ENCODE measurements around the gene A1CF. TPM values are rescaled to one million over a fixed set of nuclear protein-coding genes. Genes with fewer than 3 reads are reported as not detected.
"Not testable (repeated sequence)": the region's sequence is repeated elsewhere in the genome, so short reads cannot be mapped to it uniquely, and the experiment has no call there.

The A1CF gene
- total and polyA plus RNA-seq, 7 donors, result 0.04 to 0.26 TPM; not detected in 5

DNA sequence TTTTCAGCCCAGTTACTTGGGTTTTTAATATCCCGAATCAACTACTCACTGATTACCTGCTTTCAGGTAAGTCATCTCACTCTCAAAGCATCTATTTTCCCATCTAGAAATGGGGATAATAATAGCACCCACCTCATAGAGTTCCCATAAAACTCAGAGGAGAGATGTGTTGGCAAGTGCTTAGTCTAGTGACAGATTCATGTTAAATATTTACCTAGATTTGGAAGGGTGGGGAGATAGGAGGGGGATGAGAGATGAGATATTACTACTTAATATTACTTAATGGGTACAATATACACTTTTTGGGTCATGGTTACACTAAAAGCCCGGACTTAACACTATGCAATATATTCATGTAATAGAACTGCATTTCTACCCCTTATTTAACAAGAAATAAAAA, 7.0 kb upstream of the A1CF start:
- no peak overlapping the region for H3K4me3 ChIP-seq
- H3K9me3 ChIP-seq, result no peaks in the 10 kb centered on the region
- no peaks in the 10 kb centered on the region for H3K4me1 ChIP-seq
- TF ChIP-seq, protein P1, sequence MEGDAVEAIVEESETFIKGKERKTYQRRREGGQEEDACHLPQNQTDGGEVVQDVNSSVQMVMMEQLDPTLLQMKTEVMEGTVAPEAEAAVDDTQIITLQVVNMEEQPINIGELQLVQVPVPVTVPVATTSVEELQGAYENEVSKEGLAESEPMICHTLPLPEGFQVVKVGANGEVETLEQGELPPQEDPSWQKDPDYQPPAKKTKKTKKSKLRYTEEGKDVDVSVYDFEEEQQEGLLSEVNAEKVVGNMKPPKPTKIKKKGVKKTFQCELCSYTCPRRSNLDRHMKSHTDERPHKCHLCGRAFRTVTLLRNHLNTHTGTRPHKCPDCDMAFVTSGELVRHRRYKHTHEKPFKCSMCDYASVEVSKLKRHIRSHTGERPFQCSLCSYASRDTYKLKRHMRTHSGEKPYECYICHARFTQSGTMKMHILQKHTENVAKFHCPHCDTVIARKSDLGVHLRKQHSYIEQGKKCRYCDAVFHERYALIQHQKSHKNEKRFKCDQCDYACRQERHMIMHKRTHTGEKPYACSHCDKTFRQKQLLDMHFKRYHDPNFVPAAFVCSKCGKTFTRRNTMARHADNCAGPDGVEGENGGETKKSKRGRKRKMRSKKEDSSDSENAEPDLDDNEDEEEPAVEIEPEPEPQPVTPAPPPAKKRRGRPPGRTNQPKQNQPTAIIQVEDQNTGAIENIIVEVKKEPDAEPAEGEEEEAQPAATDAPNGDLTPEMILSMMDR (IDR thresholded peaks at IDR 0.05), result no peak
- 79 to 81% (median 81%) methylated on average over 2 of the region's 2 CpGs for WGBS, 3 donors
- intact Hi-C loops (cut with DNase I), result no loop called here
- ATAC-seq (no peak), DNase-seq (no peak)
- no peaks in the 10 kb centered on the region for H3K27me3 ChIP-seq (ENCODE audit: insufficient read depth in 3 of 3, low read length in 2 of 3)
- H3K27ac ChIP-seq, result no peak overlapping the region
- no peaks in the 10 kb centered on the region for H3K36me3 ChIP-seq (ENCODE audit: insufficient read depth in 1 of 2, low read depth in 1 of 2)

GRCh38 chr10:50884302-50884701, 1.1 kb downstream of the A1CF start:
- H3K9me3 ChIP-seq, result no peaks in the 10 kb centered on the region
- intact Hi-C loops (cut with DNase I), result no loop called here
- H3K27me3 ChIP-seq (ENCODE audit: insufficient read depth in 3 of 3, low read length in 2 of 3), result no peaks in the 10 kb centered on the region
- H3K4me3 ChIP-seq, result no peak overlapping the region
- ATAC-seq (no peak), DNase-seq (no peak)
- WGBS, 3 donors, result 60 to 67% (median 67%) methylated on average over 3 of the region's 3 CpGs
- TF ChIP-seq, protein P1 (IDR thresholded peaks at IDR 0.05), result no peak
- no peaks in the 10 kb centered on the region for H3K36me3 ChIP-seq (ENCODE audit: insufficient read depth in 1 of 2, low read depth in 1 of 2)
- no peaks in the 10 kb centered on the region for H3K4me1 ChIP-seq
- no peak overlapping the region for H3K27ac ChIP-seq

DNA sequence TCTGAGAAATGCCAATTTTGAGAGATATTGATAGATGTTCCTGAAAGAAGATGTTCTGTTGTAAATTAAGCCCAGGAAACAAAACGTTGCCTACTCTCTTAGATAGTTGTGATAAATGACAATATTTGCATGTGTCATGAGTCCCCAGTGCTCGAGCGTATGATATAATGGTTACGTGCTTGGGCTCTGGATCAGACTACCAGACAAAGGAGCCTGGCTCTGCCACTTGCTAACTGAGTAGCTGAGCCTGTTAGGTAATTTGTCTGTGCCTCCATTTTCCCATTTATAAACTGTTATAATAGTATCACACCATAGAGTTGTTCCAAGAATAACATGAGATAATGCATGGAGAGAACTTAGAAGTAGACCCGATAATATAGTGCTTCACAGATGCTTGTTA, 1.8 kb downstream of the A1CF start:
- intact Hi-C loops (cut with DNase I), result no loop called here
- Histone ChIP-seq H3K4me1 (no peaks in the 10 kb centered on the region), H3K9me3 (no peaks in the 10 kb centered on the region), H3K27ac (no peak overlapping the region), H3K4me3 (no peak overlapping the region), H3K36me3 (ENCODE audit: insufficient read depth in 1 of 2, low read depth in 1 of 2) (no peaks in the 10 kb centered on the region), H3K27me3 (ENCODE audit: insufficient read depth in 3 of 3, low read length in 2 of 3) (no peaks in the 10 kb centered on the region)
- 74% methylated on average over 5 of the region's 5 CpGs for WGBS, 3 donors
- TF ChIP-seq, protein P1 (IDR thresholded peaks at IDR 0.05), result no peak
- ATAC-seq (no peak), DNase-seq (no peak)

- Histone ChIP-seq H3K4me1 (no peaks in the 10 kb centered on the region), H3K9me3 (no peaks in the 10 kb centered on the region), H3K27ac (no peak overlapping the region), H3K27me3 (ENCODE audit: insufficient read depth in 3 of 3, low read length in 2 of 3) (no peaks in the 10 kb centered on the region), H3K36me3 (ENCODE audit: insufficient read depth in 1 of 2, low read depth in 1 of 2) (no peaks in the 10 kb centered on the region), H3K4me3 (no peak overlapping the region)
- TF ChIP-seq, protein P1 (IDR thresholded peaks at IDR 0.05), result no peak
- intact Hi-C loops (cut with DNase I), result no loop called here
- DNase-seq (no peak), ATAC-seq (no peak)
- WGBS, 3 donors, result 69 to 92% (median 90%) methylated on average over 2 of the region's 2 CpGs
These were observed 2.9 kb downstream of the A1CF start for GRCh38 chr10:50882540-50882983.

DNA sequence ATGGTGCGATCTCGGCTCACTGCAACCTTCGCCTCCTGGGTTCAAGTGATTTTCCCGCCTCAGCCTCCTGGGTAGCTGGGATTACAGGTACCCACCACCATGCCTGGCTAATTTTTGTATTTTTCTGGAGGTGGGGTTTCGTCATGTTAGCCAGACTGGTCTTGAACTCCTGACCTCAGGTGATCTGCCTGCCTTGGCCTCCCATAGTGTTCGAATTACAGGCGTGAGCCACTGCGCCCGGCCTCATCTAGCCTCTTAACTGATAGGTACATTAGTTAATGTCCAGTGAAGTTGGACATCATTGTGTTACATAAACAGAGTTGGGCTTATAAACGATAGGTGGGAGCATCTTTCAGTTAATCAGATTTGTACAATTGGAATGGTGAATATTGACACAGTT, 4.4 kb downstream of the A1CF start:
- H3K27ac ChIP-seq; H3K4me3 ChIP-seq; ATAC-seq; DNase-seq; intact Hi-C loops (cut with DNase I); H3K4me1 ChIP-seq; H3K27me3 ChIP-seq (ENCODE audit: insufficient read depth in 3 of 3, low read length in 2 of 3); H3K9me3 ChIP-seq; H3K36me3 ChIP-seq (ENCODE audit: insufficient read depth in 1 of 2, low read depth in 1 of 2): not testable (repeated sequence)
- WGBS, 3 donors, result 86 to 89% (median 87%) methylated on average over 10 of the region's 10 CpGs
